BE2C (cell line): ENCODE results near the gene CUEDC1.
"Not testable (repeated sequence)": the region's sequence is repeated elsewhere in the genome, so short reads cannot be mapped to it uniquely, and the experiment has no call there.

Experiments used
- DNase-seq: peaks from one replicate; pipeline ENCODE4 v3.0.0-alpha.2; 2020
- H3K27me3 ChIP-seq: fragments of 250-450 bp; sonication (Bioruptor Pico); 2 replicates; pipeline ENCODE4 v1.5.1; 2020; ENCODE audit warnings: mild to moderate bottlenecking
- H3K36me3 ChIP-seq: fragments of 250-450 bp; sonication (Bioruptor Pico); 2 replicates; pipeline ENCODE4 v1.5.1; 2020; ENCODE audit warnings: mild to moderate bottlenecking
- H3K4me1 ChIP-seq: fragments of 250-450 bp; sonication (Bioruptor Pico); 2 replicates; pipeline ENCODE4 v1.5.1; 2020
- H3K4me3 ChIP-seq: 2 replicates; pipeline ENCODE4 v1.5.1; 2011; ENCODE audit warnings: low read depth, low read length
- H3K9me3 ChIP-seq: fragments of 250-450 bp; sonication (Bioruptor Pico); 2 replicates; pipeline ENCODE4 v1.5.1; 2020
- TF ChIP-seq, protein P1 (sequence below): IDR thresholded peaks from 2 replicates; pipeline ENCODE4 v1.5.1; 2012; ENCODE audit warnings: mild to moderate bottlenecking, low read depth, low read length

The CUEDC1 gene

DNA sequence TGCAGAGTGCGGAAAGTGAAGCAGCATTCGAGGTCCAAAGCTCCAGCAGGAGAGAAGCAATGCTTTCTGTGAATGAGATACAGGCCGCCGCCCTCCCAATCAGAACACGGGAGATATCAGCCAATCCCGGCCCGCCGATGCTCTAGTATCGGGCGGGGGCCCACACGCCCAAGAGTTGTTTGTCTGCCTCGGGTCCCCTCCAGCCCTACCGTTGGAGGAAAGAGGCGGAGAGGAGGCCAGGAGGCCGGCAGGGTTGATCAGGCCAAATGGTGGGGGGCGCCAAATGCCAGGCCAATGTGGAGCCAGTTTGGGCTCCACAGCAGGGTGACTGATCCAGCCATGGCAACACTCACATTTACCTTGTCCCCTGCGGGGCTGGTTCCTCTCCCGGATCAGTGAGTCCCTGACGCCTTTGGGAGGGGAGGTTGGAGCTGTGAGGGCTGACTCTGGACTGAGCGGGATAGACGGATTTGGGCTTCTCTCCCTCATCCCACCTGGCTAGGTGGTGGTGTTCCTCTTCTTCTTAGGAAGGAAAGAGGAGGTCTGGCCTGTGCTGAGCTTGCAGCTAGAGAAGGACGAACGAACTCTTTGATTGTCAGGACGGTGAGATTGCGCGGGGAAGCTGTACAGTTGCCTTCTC, 10.4 kb upstream of the CUEDC1 start:
- TF ChIP-seq, protein P1, sequence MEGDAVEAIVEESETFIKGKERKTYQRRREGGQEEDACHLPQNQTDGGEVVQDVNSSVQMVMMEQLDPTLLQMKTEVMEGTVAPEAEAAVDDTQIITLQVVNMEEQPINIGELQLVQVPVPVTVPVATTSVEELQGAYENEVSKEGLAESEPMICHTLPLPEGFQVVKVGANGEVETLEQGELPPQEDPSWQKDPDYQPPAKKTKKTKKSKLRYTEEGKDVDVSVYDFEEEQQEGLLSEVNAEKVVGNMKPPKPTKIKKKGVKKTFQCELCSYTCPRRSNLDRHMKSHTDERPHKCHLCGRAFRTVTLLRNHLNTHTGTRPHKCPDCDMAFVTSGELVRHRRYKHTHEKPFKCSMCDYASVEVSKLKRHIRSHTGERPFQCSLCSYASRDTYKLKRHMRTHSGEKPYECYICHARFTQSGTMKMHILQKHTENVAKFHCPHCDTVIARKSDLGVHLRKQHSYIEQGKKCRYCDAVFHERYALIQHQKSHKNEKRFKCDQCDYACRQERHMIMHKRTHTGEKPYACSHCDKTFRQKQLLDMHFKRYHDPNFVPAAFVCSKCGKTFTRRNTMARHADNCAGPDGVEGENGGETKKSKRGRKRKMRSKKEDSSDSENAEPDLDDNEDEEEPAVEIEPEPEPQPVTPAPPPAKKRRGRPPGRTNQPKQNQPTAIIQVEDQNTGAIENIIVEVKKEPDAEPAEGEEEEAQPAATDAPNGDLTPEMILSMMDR: no peak
- Histone ChIP-seq H3K4me1 (no peaks in the 10 kb centered on the region), H3K27me3 (no peaks in the 10 kb centered on the region), H3K9me3 (no peaks in the 10 kb centered on the region), H3K4me3 (no peak overlapping the region), H3K36me3 (no peaks in the 10 kb centered on the region)
- no peak for DNase-seq

GRCh38 chr17:57963149-57963511, 7.9 kb upstream of the CUEDC1 start:
- no peaks in the 10 kb centered on the region for H3K27me3 ChIP-seq
- H3K9me3 ChIP-seq: no peaks in the 10 kb centered on the region
- TF ChIP-seq, protein P1: no peak
- no peaks in the 10 kb centered on the region for H3K36me3 ChIP-seq
- no peaks in the 10 kb centered on the region for H3K4me1 ChIP-seq
- H3K4me3 ChIP-seq: no peak overlapping the region
- DNase-seq: no peak

DNA sequence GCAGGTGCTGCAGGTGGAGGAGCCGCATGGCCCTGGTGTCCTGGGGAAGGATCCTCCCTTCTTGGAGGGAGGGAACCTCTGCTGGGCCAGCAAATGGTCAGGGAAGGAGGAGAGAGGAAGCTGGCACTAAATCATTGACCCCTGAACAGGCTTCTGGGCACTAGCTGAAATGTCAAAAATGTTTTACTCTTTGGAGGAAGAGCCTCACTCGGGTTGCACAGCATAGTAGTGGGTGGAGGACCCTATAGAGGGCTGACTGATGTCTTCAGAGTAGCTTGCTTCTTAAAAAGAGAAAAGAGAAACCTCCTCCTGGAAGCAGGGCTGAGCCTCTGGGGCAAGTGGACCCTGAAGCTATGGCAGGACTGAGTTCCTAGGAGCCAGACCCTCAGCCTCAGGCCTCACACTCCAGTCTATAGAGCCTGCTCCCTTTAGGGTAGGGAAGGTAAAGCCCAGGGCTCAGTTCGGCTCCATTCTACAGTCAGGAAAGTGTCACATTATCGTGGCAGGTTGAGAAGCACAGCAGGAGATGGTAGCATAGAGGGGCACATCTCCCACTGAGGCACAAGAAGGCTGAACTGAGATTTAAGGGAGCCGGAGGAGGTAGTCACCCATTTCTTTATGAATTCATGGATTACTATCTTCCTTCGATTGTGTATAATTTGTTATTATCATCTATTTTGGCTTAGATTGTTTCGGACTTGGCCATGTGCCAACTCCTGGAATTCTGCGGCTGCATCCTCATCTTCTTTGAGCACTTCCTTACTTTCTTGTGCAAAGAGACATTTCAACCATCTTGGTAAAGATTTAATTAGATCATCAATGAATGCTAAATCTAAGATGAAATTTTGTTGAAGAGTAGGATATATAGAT, 7.3 kb upstream of the CUEDC1 start:
- DNase-seq: no peak
- H3K27me3 ChIP-seq: no peaks in the 10 kb centered on the region
- TF ChIP-seq, protein P1: no peak
- H3K4me1 ChIP-seq: no peaks in the 10 kb centered on the region
- H3K9me3 ChIP-seq: no peaks in the 10 kb centered on the region
- H3K36me3 ChIP-seq: no peaks in the 10 kb centered on the region
- H3K4me3 ChIP-seq: no peak overlapping the region

DNA sequence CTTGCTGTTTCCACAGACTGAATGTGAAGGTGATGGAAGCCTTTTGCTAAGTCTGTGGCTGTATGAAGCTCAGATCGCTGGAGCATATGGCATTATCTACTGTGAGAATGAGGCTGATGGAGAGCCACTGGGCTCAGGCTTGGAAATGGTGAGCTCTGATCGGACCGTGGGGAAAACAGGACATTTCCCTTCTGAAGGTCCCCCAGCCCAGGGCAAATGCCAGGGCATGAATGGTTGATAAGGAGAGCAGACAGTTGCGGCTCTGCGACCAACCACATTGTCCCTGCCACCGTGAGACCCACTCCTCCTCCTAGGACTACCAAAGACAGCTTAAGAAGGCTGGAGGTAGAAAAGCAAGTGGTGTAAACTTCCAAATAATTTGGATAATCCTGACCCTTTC, 4.7 kb upstream of the CUEDC1 start:
- TF ChIP-seq, protein P1: no peak
- Histone ChIP-seq H3K9me3 (no peaks in the 10 kb centered on the region), H3K4me1 (peaks cover 2% of the 10 kb centered on the region; the same call in 1 of the 2 replicates), H3K36me3 (no peaks in the 10 kb centered on the region), H3K27me3 (peaks cover 4% of the 10 kb centered on the region), H3K4me3 (no peak overlapping the region)
- DNase-seq: no peak

DNA sequence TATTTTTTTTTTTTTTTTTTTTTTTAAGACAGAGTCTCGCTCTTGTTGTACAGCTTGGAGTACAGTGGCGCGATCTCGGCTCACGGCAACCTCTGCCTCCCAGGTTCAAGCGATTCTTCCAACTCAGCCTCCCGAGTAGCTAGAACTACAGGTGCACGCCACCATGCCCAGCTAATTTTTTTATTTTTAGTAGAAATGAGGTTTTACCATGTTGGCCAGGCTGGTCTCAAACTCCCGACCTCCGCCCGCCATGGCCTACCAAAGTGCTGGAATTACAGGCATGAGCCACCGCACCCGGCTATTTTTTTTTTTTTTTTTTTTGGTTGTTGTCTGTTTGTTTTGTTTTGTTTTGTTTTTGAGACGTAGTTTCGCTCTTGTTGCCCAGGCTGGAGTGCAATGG, 3.2 kb upstream of the CUEDC1 start:
- not testable (repeated sequence) for H3K36me3 ChIP-seq, DNase-seq, H3K4me1 ChIP-seq, H3K4me3 ChIP-seq, H3K9me3 ChIP-seq, H3K27me3 ChIP-seq

- no peak overlapping the region for H3K4me3 ChIP-seq
- H3K4me1 ChIP-seq: peaks cover 2% of the 10 kb centered on the region; the same call in 1 of the 2 replicates
- no peaks in the 10 kb centered on the region for H3K36me3 ChIP-seq
- DNase-seq: no peak
- no peaks in the 10 kb centered on the region for H3K9me3 ChIP-seq
- TF ChIP-seq, protein P1: no peak
- peaks cover 4% of the 10 kb centered on the region for H3K27me3 ChIP-seq
These were observed 2.7 kb upstream of the CUEDC1 start for GRCh38 chr17:57957886-57958285.
